ENCODE results near the gene FRMD6.

FRMD6 gene

DNA sequence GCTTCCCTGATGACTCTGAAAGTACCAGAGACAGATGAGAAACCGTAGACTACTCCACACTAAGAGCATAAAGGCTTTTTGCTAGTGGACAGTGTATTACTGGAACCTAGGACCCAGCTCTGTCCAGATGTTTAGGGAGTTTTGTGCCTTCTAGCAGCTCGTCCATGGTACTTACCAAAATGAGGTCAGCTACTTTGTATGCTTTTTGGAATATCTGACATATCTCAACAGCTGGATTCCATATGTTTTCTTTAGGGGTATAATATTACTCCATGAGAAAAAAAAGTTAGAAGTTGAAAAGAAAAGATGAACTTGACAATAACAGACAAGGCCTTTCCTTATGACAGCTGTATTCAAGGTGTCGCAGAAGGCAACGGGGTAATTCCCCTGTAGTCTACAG lies 32.1 kb upstream of the FRMD6 start:
- TF ChIP-seq SIN3A (IDR thresholded peaks at IDR 0.05; ENCODE audit: borderline replicate concordance, insufficient read depth, low read length), result no peak
- TF ChIP-seq REST (IDR thresholded peaks at IDR 0.05; ENCODE audit: insufficient read depth in 1 of 2, low read depth in 2 of 2, low read length in 2 of 2), result no peak
- TF ChIP-seq POLR2AphosphoS5 (IDR thresholded peaks at IDR 0.05; ENCODE audit: low read depth, low read length), result no peak
- TF ChIP-seq TAF1 (IDR thresholded peaks at IDR 0.05; ENCODE audit: borderline replicate concordance, insufficient read depth, low read length), result no peak
- no peak for TF ChIP-seq FOXP2 (optimal IDR thresholded peaks at IDR 0.05; ENCODE audit: borderline replicate concordance, extremely low read depth, extremely low read length, insufficient read depth)

DNA sequence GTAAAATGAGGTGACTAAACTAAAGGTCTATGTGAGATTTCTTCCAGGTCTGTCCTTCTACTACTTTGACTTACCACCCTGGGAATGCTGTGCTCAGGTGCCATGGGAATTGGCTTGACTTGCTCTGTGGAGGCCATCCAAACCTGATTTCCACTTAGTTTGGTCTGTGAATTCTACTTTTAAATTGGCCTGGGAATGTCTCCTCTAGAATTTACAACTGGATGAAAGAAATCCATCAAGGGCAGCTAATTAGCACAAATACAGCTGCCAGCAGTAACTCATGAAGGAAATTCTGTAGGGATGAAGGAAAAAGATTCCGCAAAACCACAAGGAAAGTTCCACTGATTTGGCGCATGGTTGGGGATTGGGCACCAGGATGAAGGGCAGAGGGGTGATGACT lies 31.7 kb upstream of the FRMD6 start:
- TF ChIP-seq POLR2AphosphoS5 (IDR thresholded peaks at IDR 0.05; ENCODE audit: low read depth, low read length) (no peak), FOXP2 (optimal IDR thresholded peaks at IDR 0.05; ENCODE audit: borderline replicate concordance, extremely low read depth, extremely low read length, insufficient read depth) (no peak), REST (IDR thresholded peaks at IDR 0.05; ENCODE audit: insufficient read depth in 1 of 2, low read depth in 2 of 2, low read length in 2 of 2) (no peak), SIN3A (IDR thresholded peaks at IDR 0.05; ENCODE audit: borderline replicate concordance, insufficient read depth, low read length) (no peak), TAF1 (IDR thresholded peaks at IDR 0.05; ENCODE audit: borderline replicate concordance, insufficient read depth, low read length) (no peak)

DNA sequence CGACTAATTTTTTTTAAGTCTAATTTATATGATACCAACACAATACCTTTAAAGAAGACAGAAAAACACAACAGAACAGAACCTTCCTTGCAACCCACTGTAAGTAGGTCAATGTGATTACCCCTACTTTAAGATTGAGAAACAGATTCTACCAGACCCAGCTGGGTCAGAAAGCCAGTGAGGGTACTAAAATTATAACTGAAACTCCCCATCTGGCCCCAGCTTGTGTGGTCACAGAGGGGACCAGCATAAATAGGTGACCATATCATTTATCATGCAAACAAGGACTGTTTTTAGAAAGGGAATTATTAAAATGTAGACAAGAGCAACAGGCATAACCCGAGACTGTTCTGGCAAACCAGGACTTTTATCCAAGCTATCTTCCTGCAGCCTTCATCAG lies 30.1 kb upstream of the FRMD6 start:
- no peak for TF ChIP-seq FOXP2 (optimal IDR thresholded peaks at IDR 0.05; ENCODE audit: borderline replicate concordance, extremely low read depth, extremely low read length, insufficient read depth)
- TF ChIP-seq REST (IDR thresholded peaks at IDR 0.05; ENCODE audit: insufficient read depth in 1 of 2, low read depth in 2 of 2, low read length in 2 of 2), result no peak
- TF ChIP-seq TAF1 (IDR thresholded peaks at IDR 0.05; ENCODE audit: borderline replicate concordance, insufficient read depth, low read length), result no peak
- no peak for TF ChIP-seq POLR2AphosphoS5 (IDR thresholded peaks at IDR 0.05; ENCODE audit: low read depth, low read length)
- TF ChIP-seq SIN3A (IDR thresholded peaks at IDR 0.05; ENCODE audit: borderline replicate concordance, insufficient read depth, low read length), result no peak

DNA sequence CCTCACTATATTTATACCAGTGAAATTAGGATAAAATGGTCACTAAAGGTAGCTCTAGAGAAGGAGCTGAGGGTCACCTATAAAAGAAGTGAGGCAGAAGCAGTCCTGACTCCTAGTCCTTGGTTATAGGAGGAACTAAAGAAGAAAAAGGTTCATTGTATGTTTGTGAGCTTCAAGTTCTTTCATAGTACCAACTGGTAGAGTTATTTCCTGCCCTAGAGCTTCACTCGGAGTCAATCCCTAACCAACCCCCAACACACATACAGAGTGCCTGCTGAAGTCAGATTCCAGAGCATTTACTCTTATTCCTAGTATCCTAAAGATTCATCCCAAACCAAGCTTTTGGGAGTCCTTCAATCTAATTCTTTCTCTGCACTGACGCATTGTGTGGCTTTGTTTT lies 29.3 kb upstream of the FRMD6 start:
- TF ChIP-seq TAF1 (IDR thresholded peaks at IDR 0.05; ENCODE audit: borderline replicate concordance, insufficient read depth, low read length) (no peak), SIN3A (IDR thresholded peaks at IDR 0.05; ENCODE audit: borderline replicate concordance, insufficient read depth, low read length) (no peak), REST (IDR thresholded peaks at IDR 0.05; ENCODE audit: insufficient read depth in 1 of 2, low read depth in 2 of 2, low read length in 2 of 2) (no peak), FOXP2 (optimal IDR thresholded peaks at IDR 0.05; ENCODE audit: borderline replicate concordance, extremely low read depth, extremely low read length, insufficient read depth) (no peak), POLR2AphosphoS5 (IDR thresholded peaks at IDR 0.05; ENCODE audit: low read depth, low read length) (no peak)

All from PFSK-1 (cell line).